NCI-H82 (cell line): ENCODE data around the gene PLTP.
"Not testable (repeated sequence)": the region's sequence is repeated elsewhere in the genome, so short reads cannot be mapped to it uniquely, and the experiment has no call there.

Source experiments
- DNase-seq: peaks from one replicate; lab custom pipeline; 2025; lab: John Stamatoyannopoulos, UW

The PLTP gene

GRCh38 chr20:45920462-45921336 lies 8.7 kb upstream of the PLTP start:
- DNase-seq: no peak

DNA sequence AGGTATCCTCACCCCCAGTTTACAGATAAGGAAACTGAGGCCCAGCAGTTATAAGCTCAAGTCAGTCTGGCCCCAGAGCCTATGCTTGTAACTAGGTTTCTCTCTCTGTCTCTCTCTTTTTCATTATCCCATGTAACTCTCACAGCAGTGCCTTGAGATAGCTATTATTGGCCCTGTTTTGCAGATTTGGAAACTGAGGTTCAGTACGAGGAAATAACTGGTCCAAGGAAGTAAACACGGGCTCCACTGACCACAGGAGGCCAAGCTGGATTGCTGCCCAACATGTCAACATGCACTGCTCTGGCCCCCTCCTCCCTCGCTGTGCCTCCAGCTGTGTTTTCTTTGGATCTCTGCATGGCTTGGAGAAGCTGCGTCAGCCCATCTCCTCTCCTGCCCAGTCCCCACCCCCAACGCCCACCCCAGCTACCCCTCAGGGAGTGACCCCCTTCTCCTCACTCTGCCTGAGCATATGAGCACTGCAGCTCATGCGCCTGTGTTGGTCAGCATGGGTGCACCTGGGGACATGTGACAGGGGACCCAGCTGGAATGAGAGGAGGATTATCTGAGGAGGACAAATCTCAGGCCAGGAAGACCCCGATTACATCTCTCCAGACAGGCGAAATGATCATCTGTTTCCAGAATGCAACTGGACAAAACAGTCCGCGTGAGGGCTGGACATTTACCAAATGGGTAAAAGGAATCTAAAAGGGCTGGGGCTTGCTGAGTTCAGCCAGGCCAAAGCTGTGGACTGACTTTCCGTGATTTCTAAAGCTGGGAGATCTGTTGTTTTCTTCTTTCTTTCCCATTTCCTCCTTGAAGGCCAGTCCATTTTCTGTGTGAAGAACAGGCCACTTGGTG lies 7.8 kb upstream of the PLTP start:
- DNase-seq: peak; percentile 47

DNA sequence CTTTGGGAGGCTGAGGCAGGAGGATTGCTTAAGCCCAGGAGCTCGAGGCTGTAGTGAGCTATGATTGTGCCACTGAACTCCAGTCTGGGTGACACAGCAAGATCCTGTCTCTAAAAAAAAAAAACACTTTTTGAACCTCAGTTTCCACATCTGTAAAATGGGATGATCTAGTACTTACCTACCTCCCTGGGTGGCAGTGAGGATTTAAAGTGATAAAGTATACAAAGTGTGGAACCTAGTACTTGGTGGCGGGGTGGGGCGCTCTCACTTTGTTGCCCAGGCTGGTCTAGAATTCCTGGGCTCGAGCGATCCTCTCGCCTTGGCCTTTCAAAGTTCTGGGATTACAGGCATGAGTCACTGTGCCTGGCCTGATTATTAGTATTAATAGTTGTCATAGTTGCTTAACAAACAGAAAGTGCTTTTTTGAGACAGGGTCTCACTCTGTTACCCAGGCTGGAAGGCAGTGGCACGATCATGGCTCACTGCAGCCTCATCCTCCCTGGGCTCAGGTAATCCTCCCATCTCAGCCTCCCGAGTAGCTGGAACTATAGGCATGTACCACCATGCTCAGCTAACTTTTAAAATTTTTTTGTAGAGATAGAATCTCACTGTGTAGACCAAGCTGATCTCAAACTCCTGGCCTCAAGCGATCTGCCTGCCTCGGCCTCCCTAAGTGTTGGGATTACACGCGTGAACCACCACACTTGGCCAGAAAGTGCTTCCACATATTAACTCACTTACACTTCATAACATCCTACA lies 7.0 kb upstream of the PLTP start:
- no peak for DNase-seq

GRCh38 chr20:45918182-45918737 lies 6.3 kb upstream of the PLTP start:
- peak; percentile 27 for DNase-seq

- DNase-seq: peak; percentile 79
These were observed 5.8 kb upstream of the PLTP start for GRCh38 chr20:45917790-45918141.

- no peak for DNase-seq
These were observed 1.2 kb upstream of the PLTP start for GRCh38 chr20:45913116-45913515.

DNA sequence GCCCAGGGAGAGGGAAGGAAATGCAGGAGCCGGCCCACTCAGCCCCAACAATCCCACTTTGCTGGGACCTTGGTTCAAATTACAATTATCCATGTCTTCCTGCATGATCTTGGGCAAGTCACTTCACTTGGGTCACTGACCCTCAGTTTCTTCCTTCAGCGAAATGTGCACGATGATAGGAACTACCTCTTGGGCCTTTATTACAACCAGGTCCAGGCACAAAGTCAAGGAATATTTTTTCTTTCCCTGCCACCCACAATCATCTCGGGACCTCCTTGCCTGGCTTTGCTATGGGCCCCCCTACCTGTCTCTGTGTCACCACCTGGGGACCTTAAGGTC lies 358 bp upstream of the PLTP start:
- no peak for DNase-seq

DNA sequence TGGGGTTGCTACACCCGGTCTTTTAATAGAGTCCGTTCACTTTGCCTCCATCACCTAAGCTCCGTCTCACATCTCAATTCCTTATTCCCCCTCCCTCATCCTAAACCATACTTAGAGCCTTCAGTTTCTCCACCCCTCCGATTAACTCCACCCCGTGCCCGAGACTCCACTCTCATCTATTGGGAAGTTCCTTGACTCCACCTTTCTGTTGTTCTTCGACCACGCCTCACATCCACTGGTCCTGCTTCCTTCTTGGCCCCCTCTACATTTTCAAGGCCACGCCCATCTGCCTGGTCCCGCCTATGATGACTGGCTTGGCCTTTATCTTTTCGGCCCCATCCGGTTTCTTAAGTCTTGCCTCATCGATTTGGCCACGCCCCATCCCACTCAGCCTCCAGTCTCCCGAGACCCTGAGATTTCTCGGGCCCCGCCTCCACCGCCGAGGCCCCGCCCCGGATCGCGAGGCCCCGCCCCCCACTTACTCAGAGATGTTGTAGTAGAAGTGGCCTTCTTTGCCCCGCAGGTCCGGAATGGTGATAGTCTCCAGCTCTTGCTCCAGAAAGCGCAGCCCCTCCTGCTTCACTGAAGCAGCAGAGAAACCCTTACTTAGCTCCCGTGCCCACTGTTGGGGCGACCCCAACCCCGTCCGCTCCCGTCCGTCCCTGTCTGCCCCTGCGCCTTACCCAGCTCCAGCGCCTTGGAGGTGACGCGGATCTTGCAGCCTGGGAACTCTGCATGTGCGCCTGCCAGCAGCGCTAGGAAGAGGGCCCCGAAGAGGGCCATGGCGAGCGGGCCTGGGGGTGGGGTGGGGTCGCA lies 1.1 kb downstream of the PLTP start:
- DNase-seq: peak; percentile 100

- no peak for DNase-seq
These were observed 1.9 kb downstream of the PLTP start for GRCh38 chr20:45909817-45910669.

- DNase-seq: no peak
These were observed 2.6 kb downstream of the PLTP start for GRCh38 chr20:45909336-45909808.

GRCh38 chr20:45908084-45908483 lies 3.9 kb downstream of the PLTP start:
- no peak for DNase-seq

GRCh38 chr20:45907219-45907948 lies 4.6 kb downstream of the PLTP start:
- DNase-seq: no peak

DNA sequence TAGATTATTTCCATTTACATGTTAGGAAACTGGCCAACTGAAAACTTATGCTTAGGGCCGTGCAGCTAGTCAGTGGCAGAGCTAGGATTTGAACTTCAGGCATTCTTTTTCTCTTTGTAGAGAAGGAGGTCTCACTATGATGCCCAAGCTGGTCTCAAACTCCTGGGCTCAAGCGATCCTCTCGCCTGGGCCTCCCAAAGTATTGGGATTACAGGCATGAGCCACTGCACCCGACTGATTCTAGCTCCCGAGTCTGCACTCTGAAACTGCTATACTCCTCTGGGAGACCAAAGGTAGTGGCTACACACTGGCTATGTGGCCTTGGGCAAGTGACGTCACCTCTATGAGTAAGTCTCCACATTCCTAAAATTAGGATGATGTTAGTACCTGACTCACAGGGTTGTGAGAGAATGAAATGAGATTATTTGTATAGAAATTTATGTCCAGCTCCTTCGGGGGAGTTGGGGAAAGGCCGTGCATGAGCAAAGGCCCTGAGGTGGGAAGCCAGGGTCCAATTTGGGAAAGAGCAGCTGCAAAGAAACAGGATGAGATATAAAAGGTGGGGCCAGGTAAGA lies 6.4 kb downstream of the PLTP start:
- DNase-seq: no peak

DNA sequence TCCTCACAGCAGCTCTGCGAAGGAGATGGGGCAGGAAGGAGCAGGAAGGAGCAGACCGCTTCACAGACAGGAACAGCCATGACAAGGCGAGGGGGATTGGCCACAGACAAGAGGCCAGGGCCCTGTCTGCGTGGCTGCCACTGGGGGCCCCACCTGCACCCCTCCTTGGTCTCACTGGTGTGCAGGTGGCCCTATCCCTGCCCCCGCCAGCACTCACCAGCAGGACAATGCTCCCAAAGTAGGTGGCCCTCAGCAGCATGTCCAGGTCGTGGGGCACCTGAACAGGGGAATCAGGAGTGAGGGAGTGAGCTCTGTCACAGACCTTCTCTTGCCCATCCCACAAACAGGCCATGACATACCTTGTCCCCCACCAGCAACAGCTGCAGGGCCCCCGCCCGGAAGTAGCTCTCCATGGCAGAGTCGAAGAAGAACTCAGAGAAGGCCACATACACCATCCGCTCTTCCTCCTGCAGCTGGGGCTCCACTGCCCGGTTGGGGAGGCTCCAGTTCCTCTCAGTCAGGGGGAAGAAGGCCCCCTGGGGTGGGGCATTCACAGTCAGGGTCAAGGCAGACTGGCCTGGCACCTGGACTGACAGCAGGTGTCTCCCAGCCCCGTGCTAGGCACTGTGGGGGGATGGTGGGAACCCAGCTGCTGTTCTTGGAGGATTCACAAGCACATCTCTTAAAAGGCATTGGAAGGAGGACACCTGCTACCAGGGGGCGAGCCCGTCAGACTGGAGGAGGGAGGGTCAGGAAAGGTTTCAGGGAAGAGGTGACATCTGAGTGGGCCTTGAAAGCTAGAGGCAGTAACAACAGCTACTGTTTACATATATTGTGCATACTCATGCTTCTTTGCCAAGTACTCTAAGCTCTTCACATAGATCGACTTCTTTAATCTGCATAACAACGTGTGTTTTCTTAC lies 7.1 kb downstream of the PLTP start:
- no peak for DNase-seq

- DNase-seq: no peak
These were observed 9.7 kb downstream of the PLTP start for GRCh38 chr20:45902199-45902701.

- DNase-seq: not testable (repeated sequence)
These were observed 10.6 kb downstream of the PLTP start for GRCh38 chr20:45901332-45901731.

- DNase-seq: no peak
These were observed 12.7 kb downstream of the PLTP start for GRCh38 chr20:45899046-45899835.
